Panc1 (cell line): ENCODE results near the gene CARTPT.

Experiments
- POLR2AphosphoS5 ChIP-seq: IDR thresholded peaks from 2 replicates; pipeline ENCODE4 v1.6.1; 2012; ENCODE audit warnings: mild to moderate bottlenecking, low read depth, low read length, moderate library complexity
- SIN3A ChIP-seq: IDR thresholded peaks from 2 replicates; pipeline ENCODE4 v1.6.1; 2012; ENCODE audit warnings: low read depth, mild to moderate bottlenecking, low read length, moderate library complexity, borderline replicate concordance; ENCODE audit not compliant: insufficient read depth
- TF ChIP-seq, protein P1 (sequence below): fragments of 450-650 bp; IDR thresholded peaks from 2 replicates; pipeline ENCODE4 v1.5.1; 2017; ENCODE audit warnings: mild to moderate bottlenecking
- TF ChIP-seq, protein P2 (sequence below), 2 experiments: IDR thresholded peaks; 2 replicates each; pipeline ENCODE4 v1.6.1; 2011 to 2012; ENCODE audit warnings: low read depth in 2 of 2, control low read depth in 1 of 2, low read length in 1 of 2, mild to moderate bottlenecking in 1 of 2, moderate library complexity in 1 of 2; ENCODE audit not compliant: insufficient read depth in 1 of 2

DNA sequence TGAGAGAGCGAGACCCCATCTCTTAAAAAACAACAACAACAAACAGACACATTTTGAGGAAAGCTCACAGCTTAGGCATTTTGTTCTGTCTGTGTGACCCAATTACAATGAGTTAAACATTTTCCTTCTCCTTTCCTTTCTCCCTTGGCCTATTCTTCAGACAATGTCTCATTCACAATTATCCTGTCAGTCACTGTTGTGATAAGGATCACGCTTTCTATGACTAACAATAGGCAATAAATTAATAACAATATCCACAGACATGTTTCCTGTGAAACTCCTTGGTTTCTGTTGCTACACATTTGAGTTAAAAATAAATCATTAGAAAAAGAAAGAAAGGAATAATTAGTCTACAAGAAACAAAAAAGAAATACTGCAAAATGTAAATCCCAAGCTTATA, 19.8 kb upstream of the CARTPT start:
- TF ChIP-seq, protein P1, sequence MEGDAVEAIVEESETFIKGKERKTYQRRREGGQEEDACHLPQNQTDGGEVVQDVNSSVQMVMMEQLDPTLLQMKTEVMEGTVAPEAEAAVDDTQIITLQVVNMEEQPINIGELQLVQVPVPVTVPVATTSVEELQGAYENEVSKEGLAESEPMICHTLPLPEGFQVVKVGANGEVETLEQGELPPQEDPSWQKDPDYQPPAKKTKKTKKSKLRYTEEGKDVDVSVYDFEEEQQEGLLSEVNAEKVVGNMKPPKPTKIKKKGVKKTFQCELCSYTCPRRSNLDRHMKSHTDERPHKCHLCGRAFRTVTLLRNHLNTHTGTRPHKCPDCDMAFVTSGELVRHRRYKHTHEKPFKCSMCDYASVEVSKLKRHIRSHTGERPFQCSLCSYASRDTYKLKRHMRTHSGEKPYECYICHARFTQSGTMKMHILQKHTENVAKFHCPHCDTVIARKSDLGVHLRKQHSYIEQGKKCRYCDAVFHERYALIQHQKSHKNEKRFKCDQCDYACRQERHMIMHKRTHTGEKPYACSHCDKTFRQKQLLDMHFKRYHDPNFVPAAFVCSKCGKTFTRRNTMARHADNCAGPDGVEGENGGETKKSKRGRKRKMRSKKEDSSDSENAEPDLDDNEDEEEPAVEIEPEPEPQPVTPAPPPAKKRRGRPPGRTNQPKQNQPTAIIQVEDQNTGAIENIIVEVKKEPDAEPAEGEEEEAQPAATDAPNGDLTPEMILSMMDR, result no peak
- TF ChIP-seq, protein P2, sequence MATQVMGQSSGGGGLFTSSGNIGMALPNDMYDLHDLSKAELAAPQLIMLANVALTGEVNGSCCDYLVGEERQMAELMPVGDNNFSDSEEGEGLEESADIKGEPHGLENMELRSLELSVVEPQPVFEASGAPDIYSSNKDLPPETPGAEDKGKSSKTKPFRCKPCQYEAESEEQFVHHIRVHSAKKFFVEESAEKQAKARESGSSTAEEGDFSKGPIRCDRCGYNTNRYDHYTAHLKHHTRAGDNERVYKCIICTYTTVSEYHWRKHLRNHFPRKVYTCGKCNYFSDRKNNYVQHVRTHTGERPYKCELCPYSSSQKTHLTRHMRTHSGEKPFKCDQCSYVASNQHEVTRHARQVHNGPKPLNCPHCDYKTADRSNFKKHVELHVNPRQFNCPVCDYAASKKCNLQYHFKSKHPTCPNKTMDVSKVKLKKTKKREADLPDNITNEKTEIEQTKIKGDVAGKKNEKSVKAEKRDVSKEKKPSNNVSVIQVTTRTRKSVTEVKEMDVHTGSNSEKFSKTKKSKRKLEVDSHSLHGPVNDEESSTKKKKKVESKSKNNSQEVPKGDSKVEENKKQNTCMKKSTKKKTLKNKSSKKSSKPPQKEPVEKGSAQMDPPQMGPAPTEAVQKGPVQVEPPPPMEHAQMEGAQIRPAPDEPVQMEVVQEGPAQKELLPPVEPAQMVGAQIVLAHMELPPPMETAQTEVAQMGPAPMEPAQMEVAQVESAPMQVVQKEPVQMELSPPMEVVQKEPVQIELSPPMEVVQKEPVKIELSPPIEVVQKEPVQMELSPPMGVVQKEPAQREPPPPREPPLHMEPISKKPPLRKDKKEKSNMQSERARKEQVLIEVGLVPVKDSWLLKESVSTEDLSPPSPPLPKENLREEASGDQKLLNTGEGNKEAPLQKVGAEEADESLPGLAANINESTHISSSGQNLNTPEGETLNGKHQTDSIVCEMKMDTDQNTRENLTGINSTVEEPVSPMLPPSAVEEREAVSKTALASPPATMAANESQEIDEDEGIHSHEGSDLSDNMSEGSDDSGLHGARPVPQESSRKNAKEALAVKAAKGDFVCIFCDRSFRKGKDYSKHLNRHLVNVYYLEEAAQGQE (IDR thresholded peaks at IDR 0.05; ENCODE audit: insufficient read depth in 1 of 2, low read depth in 2 of 2, low read length in 1 of 2), result no peak
- TF ChIP-seq POLR2AphosphoS5 (no peak), SIN3A (no peak)
